NCI-H345 treated with DMSO at 0.1 percent for 48 hours (cell line): ENCODE results near the gene CTR9.
"Not testable (repeated sequence)": the region's sequence is repeated elsewhere in the genome, so short reads cannot be mapped to it uniquely, and the experiment has no call there.

Experiments
- DNase-seq: peaks from one replicate; lab custom pipeline; 2025; ENCODE audit not compliant: unreplicated experiment; lab: John Stamatoyannopoulos, UW

CTR9 gene

DNA sequence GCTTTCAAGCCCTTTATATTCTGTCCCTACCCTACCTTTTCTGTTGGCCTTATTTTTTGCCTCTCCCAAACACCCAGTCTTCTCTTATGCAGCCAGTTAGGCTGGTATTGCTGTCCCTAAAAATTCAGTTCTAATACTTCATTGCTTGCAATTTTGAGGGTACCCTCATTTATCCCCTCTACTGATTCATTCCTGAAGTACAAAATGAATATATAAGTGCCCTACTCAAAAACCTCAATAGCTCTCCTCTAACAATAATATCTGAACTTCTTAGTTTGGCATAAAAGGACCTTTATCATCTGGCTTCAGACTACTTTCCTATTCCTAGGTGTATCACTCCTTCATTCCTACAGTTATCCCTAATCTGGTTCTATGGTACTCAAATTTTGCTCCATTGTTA lies 62.9 kb downstream of the CTR9 start:
- no peak for DNase-seq

- DNase-seq: no peak
These were observed 67.5 kb downstream of the CTR9 start for GRCh38 chr11:10818594-10818993.

DNA sequence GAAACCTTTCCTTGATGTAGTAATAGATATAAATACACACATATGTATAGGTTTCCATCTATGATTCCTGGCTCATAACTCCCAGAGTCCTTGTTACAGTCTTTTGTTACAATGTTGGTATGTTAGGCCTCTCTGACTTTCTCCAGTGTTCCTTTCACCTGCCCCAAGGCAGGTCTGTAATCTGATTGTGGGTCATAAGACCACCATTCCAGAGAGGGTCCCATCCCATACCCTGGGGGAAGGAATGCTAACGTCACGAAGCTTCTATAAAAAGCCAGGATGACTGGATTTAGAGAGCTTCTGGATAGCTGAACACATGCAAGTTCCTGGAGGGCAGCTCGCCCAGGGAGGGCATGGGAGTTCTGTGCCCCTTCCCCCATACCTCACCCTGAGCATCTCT lies 71.4 kb downstream of the CTR9 start:
- not testable (repeated sequence) for DNase-seq

- DNase-seq: no peak
These were observed 72.1 kb downstream of the CTR9 start for GRCh38 chr11:10823152-10823579.

DNA sequence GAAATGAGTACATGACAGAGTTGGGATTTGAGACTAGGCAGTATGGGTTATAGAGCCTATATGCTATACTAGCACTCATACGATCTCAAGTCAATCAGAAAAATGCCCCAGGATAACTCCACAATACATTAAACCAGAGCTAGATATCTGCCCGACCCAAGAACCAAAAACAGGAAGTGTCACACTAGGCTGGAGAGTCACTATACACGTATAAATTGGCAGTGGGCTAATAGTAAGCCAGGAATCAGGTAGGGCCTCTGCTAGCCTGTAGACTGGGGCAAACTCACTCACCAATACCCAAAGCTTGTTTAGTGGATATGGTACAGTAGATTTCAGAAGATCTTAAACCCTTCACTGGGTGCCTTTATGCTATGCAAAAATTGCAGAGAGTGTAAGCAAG lies 73.8 kb downstream of the CTR9 start:
- no peak for DNase-seq

DNA sequence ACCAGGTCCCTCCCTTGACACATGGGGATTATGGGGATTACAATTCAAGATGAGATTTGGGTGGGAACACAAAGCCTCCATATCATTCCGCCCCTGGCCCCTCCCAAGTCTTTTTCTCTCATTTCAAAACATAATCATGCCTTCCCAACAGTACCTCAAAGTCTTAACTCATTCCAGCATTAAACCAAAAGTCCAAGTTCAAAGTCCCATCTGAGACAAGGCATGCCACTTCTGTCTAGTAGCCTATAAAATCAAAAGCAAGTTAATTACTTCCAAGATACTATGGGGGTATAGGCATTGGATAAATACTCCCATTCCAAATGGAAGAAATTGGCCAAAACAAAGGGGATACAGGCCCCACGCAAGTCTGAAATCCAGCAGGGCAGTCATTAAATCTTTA lies 77.4 kb downstream of the CTR9 start:
- DNase-seq: no peak

GRCh38 chr11:10829139-10829538 lies 78.1 kb downstream of the CTR9 start:
- no peak for DNase-seq
